Liver (tissue), 3 donors: ENCODE measurements around the gene XRCC2.

Experiments
- CTCF ChIP-seq: fragments of 150-350 bp; IDR thresholded peaks from 2 replicates; pipeline ENCODE4 v1.5.1; 2017; ENCODE audit warnings: improper control_type of control experiment, low read depth, low read length; ENCODE audit not compliant: missing input control
- FOXA1 ChIP-seq: IDR thresholded peaks from 2 replicates; pipeline ENCODE4 v1.6.1; 2016; ENCODE audit warnings: antibody characterized with exemption
- JUND ChIP-seq, 2 donors: IDR thresholded peaks; 2 replicates each; pipeline ENCODE4 v1.6.1; 2016; ENCODE audit warnings: antibody characterized with exemption in 2 of 2
- RAD21 ChIP-seq, 2 donors: IDR thresholded peaks; 2 replicates each; pipeline ENCODE4 v1.6.1; 2016; ENCODE audit warnings: antibody characterized with exemption in 2 of 2, mild to moderate bottlenecking in 2 of 2
- SP1 ChIP-seq: IDR thresholded peaks from 2 replicates; pipeline ENCODE4 v1.6.1; 2018; ENCODE audit warnings: antibody characterized with exemption, mild to moderate bottlenecking
- TAF1 ChIP-seq: conservative IDR thresholded peaks from 2 replicates; pipeline ENCODE4 v1.6.1; 2016; ENCODE audit warnings: antibody characterized with exemption, mild to moderate bottlenecking
- TF ChIP-seq, protein P1 (sequence below): IDR thresholded peaks from 2 replicates; pipeline ENCODE4 v1.6.1; 2016; ENCODE audit warnings: antibody characterized with exemption, mild to moderate bottlenecking
- TF ChIP-seq, protein P2 (sequence below): IDR thresholded peaks from 2 replicates; pipeline ENCODE4 v1.6.1; 2016; ENCODE audit warnings: antibody characterized with exemption
- TF ChIP-seq, protein P3 (sequence below): IDR thresholded peaks from 2 replicates; pipeline ENCODE4 v1.6.1; 2016; ENCODE audit warnings: antibody characterized with exemption
- donor health status: healthy.
- donor health status: healthy.

DNA sequence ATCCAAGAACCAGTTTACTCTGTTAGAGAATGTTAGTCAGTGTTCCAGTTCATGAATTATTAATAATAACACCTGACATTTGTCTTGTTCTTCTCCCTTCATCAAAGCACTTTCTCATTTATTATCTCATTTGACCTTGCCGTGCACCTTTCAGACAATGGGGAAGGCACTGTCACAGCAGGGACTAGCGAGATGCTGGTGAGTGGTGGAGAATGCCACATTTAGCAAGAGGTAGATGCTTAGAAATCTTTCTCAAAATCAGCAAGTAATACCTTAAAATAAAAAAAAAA lies 34.2 kb upstream of the XRCC2 start:
- TF ChIP-seq CTCF, result no peak
- no peak for TF ChIP-seq FOXA1
- TF ChIP-seq, protein P1, sequence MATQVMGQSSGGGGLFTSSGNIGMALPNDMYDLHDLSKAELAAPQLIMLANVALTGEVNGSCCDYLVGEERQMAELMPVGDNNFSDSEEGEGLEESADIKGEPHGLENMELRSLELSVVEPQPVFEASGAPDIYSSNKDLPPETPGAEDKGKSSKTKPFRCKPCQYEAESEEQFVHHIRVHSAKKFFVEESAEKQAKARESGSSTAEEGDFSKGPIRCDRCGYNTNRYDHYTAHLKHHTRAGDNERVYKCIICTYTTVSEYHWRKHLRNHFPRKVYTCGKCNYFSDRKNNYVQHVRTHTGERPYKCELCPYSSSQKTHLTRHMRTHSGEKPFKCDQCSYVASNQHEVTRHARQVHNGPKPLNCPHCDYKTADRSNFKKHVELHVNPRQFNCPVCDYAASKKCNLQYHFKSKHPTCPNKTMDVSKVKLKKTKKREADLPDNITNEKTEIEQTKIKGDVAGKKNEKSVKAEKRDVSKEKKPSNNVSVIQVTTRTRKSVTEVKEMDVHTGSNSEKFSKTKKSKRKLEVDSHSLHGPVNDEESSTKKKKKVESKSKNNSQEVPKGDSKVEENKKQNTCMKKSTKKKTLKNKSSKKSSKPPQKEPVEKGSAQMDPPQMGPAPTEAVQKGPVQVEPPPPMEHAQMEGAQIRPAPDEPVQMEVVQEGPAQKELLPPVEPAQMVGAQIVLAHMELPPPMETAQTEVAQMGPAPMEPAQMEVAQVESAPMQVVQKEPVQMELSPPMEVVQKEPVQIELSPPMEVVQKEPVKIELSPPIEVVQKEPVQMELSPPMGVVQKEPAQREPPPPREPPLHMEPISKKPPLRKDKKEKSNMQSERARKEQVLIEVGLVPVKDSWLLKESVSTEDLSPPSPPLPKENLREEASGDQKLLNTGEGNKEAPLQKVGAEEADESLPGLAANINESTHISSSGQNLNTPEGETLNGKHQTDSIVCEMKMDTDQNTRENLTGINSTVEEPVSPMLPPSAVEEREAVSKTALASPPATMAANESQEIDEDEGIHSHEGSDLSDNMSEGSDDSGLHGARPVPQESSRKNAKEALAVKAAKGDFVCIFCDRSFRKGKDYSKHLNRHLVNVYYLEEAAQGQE, result no peak
- no peak for TF ChIP-seq SP1
- TF ChIP-seq, protein P2, sequence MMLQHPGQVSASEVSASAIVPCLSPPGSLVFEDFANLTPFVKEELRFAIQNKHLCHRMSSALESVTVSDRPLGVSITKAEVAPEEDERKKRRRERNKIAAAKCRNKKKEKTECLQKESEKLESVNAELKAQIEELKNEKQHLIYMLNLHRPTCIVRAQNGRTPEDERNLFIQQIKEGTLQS, result no peak
- no peak for TF ChIP-seq JUND (IDR thresholded peaks at IDR 0.05)
- TF ChIP-seq, protein P3, sequence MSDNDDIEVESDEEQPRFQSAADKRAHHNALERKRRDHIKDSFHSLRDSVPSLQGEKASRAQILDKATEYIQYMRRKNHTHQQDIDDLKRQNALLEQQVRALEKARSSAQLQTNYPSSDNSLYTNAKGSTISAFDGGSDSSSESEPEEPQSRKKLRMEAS, result no peak
- no peak for TF ChIP-seq RAD21 (IDR thresholded peaks at IDR 0.05)
- TF ChIP-seq TAF1, result no peak
